ENCODE data around the gene CDH4.

Gene CDH4

GRCh38 chr20:61958773-61959700 is 707.0 kb downstream of the CDH4 start:
- Histone ChIP-seq H3K4me1 (ENCODE audit: control insufficient read depth in 2 of 2, insufficient read depth in 1 of 2, low read depth in 1 of 2, low read length in 2 of 2) (no peaks in the 10 kb centered on the region), H2AFZ (ENCODE audit: low read length) (no peak overlapping the region), H2BK120ac (ENCODE audit: low read depth, low read length) (no peak overlapping the region), H4K8ac (ENCODE audit: low read depth, low read length) (no peak overlapping the region), H3K9me3 (replicated peaks in 1 of 2; ENCODE audit: control insufficient read depth in 2 of 2, insufficient read depth in 1 of 2, low read depth in 1 of 2, low read length in 2 of 2) (no peaks in the 10 kb centered on the region), H3K4me2 (ENCODE audit: insufficient read depth, low read length, poor library complexity, severe bottlenecking) (no peak overlapping the region), H3K4me3 (ENCODE audit: low read length in 2 of 2) (no peak overlapping the region), H2AK5ac (ENCODE audit: low read depth, low read length) (no peak overlapping the region), H2BK5ac (ENCODE audit: low read length) (no peak overlapping the region), H3K14ac (ENCODE audit: low read length) (no peak overlapping the region), H3K18ac (ENCODE audit: low read length) (no peak overlapping the region), H3K36me3 (replicated peaks in 1 of 2; ENCODE audit: control insufficient read depth in 2 of 2, insufficient read depth in 2 of 2, low read length in 2 of 2) (no peaks in the 10 kb centered on the region), H3K4ac (ENCODE audit: low read length) (no peak overlapping the region), H3K23ac (ENCODE audit: low read depth, low read length, poor library complexity) (no peak overlapping the region), H3K79me1 (ENCODE audit: low read depth, low read length) (no peaks in the 10 kb centered on the region), H3K9ac (ENCODE audit: low read depth, low read length, poor library complexity) (no peak overlapping the region), H2BK12ac (ENCODE audit: low read length) (no peak overlapping the region), H2BK15ac (ENCODE audit: low read length) (no peak overlapping the region), H3K27ac (replicated peaks; ENCODE audit: low read length) (no peak overlapping the region), H3K27me3 (ENCODE audit: control insufficient read depth in 3 of 3, insufficient read depth in 3 of 3, low read depth in 1 of 3, low read length in 3 of 3) (no peaks in the 10 kb centered on the region), H4K91ac (ENCODE audit: low read depth, low read length, poor library complexity) (no peak overlapping the region)
- no CpG with 5 or more reads among the region's 22 CpGs for WGBS, 2 donors (ENCODE audit: extremely low coverage in 2 of 2, insufficient read length in 2 of 2, insufficient replicate concordance in 1 of 2)
- DNase-seq (ENCODE audit: low spot score) = no peak

- H2BK15ac ChIP-seq (ENCODE audit: low read length) = no peak overlapping the region
- H2BK120ac ChIP-seq (ENCODE audit: low read depth, low read length) = no peak overlapping the region
- no peak overlapping the region for H2BK12ac ChIP-seq (ENCODE audit: low read length)
- peaks cover 0 to 6% (median 0%) of the 10 kb centered on the region in 3 experiments for H3K27me3 ChIP-seq (ENCODE audit: control insufficient read depth in 3 of 3, insufficient read depth in 3 of 3, low read depth in 1 of 3, low read length in 3 of 3)
- H3K18ac ChIP-seq (ENCODE audit: low read length) = no peak overlapping the region
- no peaks in the 10 kb centered on the region for H3K79me1 ChIP-seq (ENCODE audit: low read depth, low read length)
- H3K23ac ChIP-seq (ENCODE audit: low read depth, low read length, poor library complexity) = no peak overlapping the region
- no peak overlapping the region for H3K4me3 ChIP-seq (ENCODE audit: low read length in 2 of 2)
- H3K27ac ChIP-seq (replicated peaks; ENCODE audit: low read length) = no peak overlapping the region
- no peak overlapping the region for H3K14ac ChIP-seq (ENCODE audit: low read length)
- H4K8ac ChIP-seq (ENCODE audit: low read depth, low read length) = no peak overlapping the region
- H4K91ac ChIP-seq (ENCODE audit: low read depth, low read length, poor library complexity) = no peak overlapping the region
- no peak overlapping the region for H2AFZ ChIP-seq (ENCODE audit: low read length)
- H3K4ac ChIP-seq (ENCODE audit: low read length) = no peak overlapping the region
- no peak overlapping the region for H3K4me2 ChIP-seq (ENCODE audit: insufficient read depth, low read length, poor library complexity, severe bottlenecking)
- no peak overlapping the region for H3K9ac ChIP-seq (ENCODE audit: low read depth, low read length, poor library complexity)
- no peak for DNase-seq (ENCODE audit: low spot score)
- H3K36me3 ChIP-seq (replicated peaks in 1 of 2; ENCODE audit: control insufficient read depth in 2 of 2, insufficient read depth in 2 of 2, low read length in 2 of 2) = no peaks in the 10 kb centered on the region
- no peak overlapping the region for H2BK5ac ChIP-seq (ENCODE audit: low read length)
- H3K9me3 ChIP-seq (replicated peaks in 1 of 2; ENCODE audit: control insufficient read depth in 2 of 2, insufficient read depth in 1 of 2, low read depth in 1 of 2, low read length in 2 of 2) = no peaks in the 10 kb centered on the region
- WGBS, 2 donors (ENCODE audit: extremely low coverage in 2 of 2, insufficient read length in 2 of 2, insufficient replicate concordance in 1 of 2) = no CpG with 5 or more reads among the region's 12 CpGs
- no peak overlapping the region for H2AK5ac ChIP-seq (ENCODE audit: low read depth, low read length)
- H3K4me1 ChIP-seq (ENCODE audit: control insufficient read depth in 2 of 2, insufficient read depth in 1 of 2, low read depth in 1 of 2, low read length in 2 of 2) = peaks cover 0 to 2% of the 10 kb centered on the region in 2 donors
Observed at GRCh38 chr20:61960836-61961235, 708.8 kb downstream of the CDH4 start.

- WGBS, 2 donors (ENCODE audit: extremely low coverage in 2 of 2, insufficient read length in 2 of 2, insufficient replicate concordance in 1 of 2) = no CpG with 5 or more reads among the region's 9 CpGs
Observed at GRCh38 chr20:61963149-61963548, 711.1 kb downstream of the CDH4 start.

GRCh38 chr20:61963885-61964674 is 712.0 kb downstream of the CDH4 start:
- no peak overlapping the region for H2BK120ac ChIP-seq (ENCODE audit: low read depth, low read length)
- H3K4me2 ChIP-seq (ENCODE audit: insufficient read depth, low read length, poor library complexity, severe bottlenecking) = no peak overlapping the region
- peaks cover 0 to 6% (median 0%) of the 10 kb centered on the region in 3 experiments for H3K27me3 ChIP-seq (ENCODE audit: control insufficient read depth in 3 of 3, insufficient read depth in 3 of 3, low read depth in 1 of 3, low read length in 3 of 3)
- no peak overlapping the region for H3K4ac ChIP-seq (ENCODE audit: low read length)
- no peaks in the 10 kb centered on the region for H3K79me1 ChIP-seq (ENCODE audit: low read depth, low read length)
- H2AFZ ChIP-seq (ENCODE audit: low read length) = no peak overlapping the region
- no peak for DNase-seq (ENCODE audit: low spot score)
- no peak overlapping the region for H2BK5ac ChIP-seq (ENCODE audit: low read length)
- H3K9me3 ChIP-seq (replicated peaks in 1 of 2; ENCODE audit: control insufficient read depth in 2 of 2, insufficient read depth in 1 of 2, low read depth in 1 of 2, low read length in 2 of 2) = no peaks in the 10 kb centered on the region
- H3K18ac ChIP-seq (ENCODE audit: low read length) = no peak overlapping the region
- no peak overlapping the region for H3K9ac ChIP-seq (ENCODE audit: low read depth, low read length, poor library complexity)
- H3K36me3 ChIP-seq (replicated peaks in 1 of 2; ENCODE audit: control insufficient read depth in 2 of 2, insufficient read depth in 2 of 2, low read length in 2 of 2) = no peaks in the 10 kb centered on the region
- no peak overlapping the region for H4K91ac ChIP-seq (ENCODE audit: low read depth, low read length, poor library complexity)
- H3K27ac ChIP-seq (replicated peaks; ENCODE audit: low read length) = no peak overlapping the region
- no peak overlapping the region for H2BK12ac ChIP-seq (ENCODE audit: low read length)
- no CpG with 5 or more reads among the region's 8 CpGs for WGBS, 2 donors (ENCODE audit: extremely low coverage in 2 of 2, insufficient read length in 2 of 2, insufficient replicate concordance in 1 of 2)
- peaks cover 0 to 2% of the 10 kb centered on the region in 2 donors for H3K4me1 ChIP-seq (ENCODE audit: control insufficient read depth in 2 of 2, insufficient read depth in 1 of 2, low read depth in 1 of 2, low read length in 2 of 2)
- no peak overlapping the region for H2AK5ac ChIP-seq (ENCODE audit: low read depth, low read length)
- no peak overlapping the region for H3K23ac ChIP-seq (ENCODE audit: low read depth, low read length, poor library complexity)
- no peak overlapping the region for H3K14ac ChIP-seq (ENCODE audit: low read length)
- H4K8ac ChIP-seq (ENCODE audit: low read depth, low read length) = no peak overlapping the region
- H2BK15ac ChIP-seq (ENCODE audit: low read length) = no peak overlapping the region
- no peak overlapping the region for H3K4me3 ChIP-seq (ENCODE audit: low read length in 2 of 2)

More at GRCh38 chr20:61963149-61963548, 711.1 kb downstream of the CDH4 start:
- Histone ChIP-seq H3K79me1 (ENCODE audit: low read depth, low read length) (no peaks in the 10 kb centered on the region), H4K91ac (ENCODE audit: low read depth, low read length, poor library complexity) (no peak overlapping the region), H3K9ac (ENCODE audit: low read depth, low read length, poor library complexity) (no peak overlapping the region), H3K27me3 (ENCODE audit: control insufficient read depth in 3 of 3, insufficient read depth in 3 of 3, low read depth in 1 of 3, low read length in 3 of 3) (peaks cover 0 to 6% (median 0%) of the 10 kb centered on the region in 3 experiments), H3K9me3 (replicated peaks in 1 of 2; ENCODE audit: control insufficient read depth in 2 of 2, insufficient read depth in 1 of 2, low read depth in 1 of 2, low read length in 2 of 2) (no peaks in the 10 kb centered on the region), H2BK5ac (ENCODE audit: low read length) (no peak overlapping the region), H3K27ac (replicated peaks; ENCODE audit: low read length) (no peak overlapping the region), H3K14ac (ENCODE audit: low read length) (no peak overlapping the region), H3K4me1 (ENCODE audit: control insufficient read depth in 2 of 2, insufficient read depth in 1 of 2, low read depth in 1 of 2, low read length in 2 of 2) (peaks cover 0 to 2% of the 10 kb centered on the region in 2 donors), H2AFZ (ENCODE audit: low read length) (no peak overlapping the region), H3K4ac (ENCODE audit: low read length) (no peak overlapping the region), H2BK120ac (ENCODE audit: low read depth, low read length) (no peak overlapping the region), H3K23ac (ENCODE audit: low read depth, low read length, poor library complexity) (no peak overlapping the region), H3K18ac (ENCODE audit: low read length) (no peak overlapping the region), H2BK12ac (ENCODE audit: low read length) (no peak overlapping the region), H3K4me2 (ENCODE audit: insufficient read depth, low read length, poor library complexity, severe bottlenecking) (no peak overlapping the region), H4K8ac (ENCODE audit: low read depth, low read length) (peak overlapping the region; percentile 19), H3K4me3 (ENCODE audit: low read length in 2 of 2) (no peak overlapping the region), H2BK15ac (ENCODE audit: low read length) (no peak overlapping the region), H3K36me3 (replicated peaks in 1 of 2; ENCODE audit: control insufficient read depth in 2 of 2, insufficient read depth in 2 of 2, low read length in 2 of 2) (no peaks in the 10 kb centered on the region), H2AK5ac (ENCODE audit: low read depth, low read length) (no peak overlapping the region)
- DNase-seq (ENCODE audit: low spot score) = no peak
